Calu3 (cell line): ENCODE results near the gene AGBL2. TPM values are rescaled to one million over a fixed set of nuclear protein-coding genes. Genes with fewer than 3 reads are reported as not detected.
"Not testable (repeated sequence)": the region's sequence is repeated elsewhere in the genome, so short reads cannot be mapped to it uniquely, and the experiment has no call there.

ENCODE experiments used
- BruUV-seq: library from RNA; stranded (reverse); fragments of 400-500 nt; replicated peaks from 2 replicates; lab custom pipeline; 2021; lab: Mats Ljungman, UMichigan
- CTCF ChIA-PET: fragments of 300-600 bp; sonication (Branson Sonifier 250); formaldehyde crosslinking; loops from one replicate; lab custom pipeline; 2022; ENCODE audit warnings: antibody characterized with exemption; lab: Charles Lee
- DNase-seq: peaks from one replicate; pipeline ENCODE4 v3.0.0; 2022
- H3K27ac Mint-ChIP-seq: one replicate; pipeline ENCODE4 v1.8.0; 2022; ENCODE audit warnings: mixed read lengths; ENCODE audit not compliant: unreplicated experiment
- H3K27me3 Mint-ChIP-seq: one replicate; pipeline ENCODE4 v1.8.0; 2022; ENCODE audit warnings: mixed read lengths; ENCODE audit not compliant: unreplicated experiment
- H3K36me3 Mint-ChIP-seq: one replicate; pipeline ENCODE4 v1.8.0; 2022; ENCODE audit warnings: mild to moderate bottlenecking, moderate library complexity, mixed read lengths; ENCODE audit not compliant: insufficient read depth, unreplicated experiment
- H3K4me1 Mint-ChIP-seq: one replicate; pipeline ENCODE4 v1.8.0; 2022; ENCODE audit warnings: mild to moderate bottlenecking, low read depth, mixed read lengths; ENCODE audit not compliant: unreplicated experiment
- H3K4me3 Mint-ChIP-seq: one replicate; pipeline ENCODE4 v1.8.0; 2022; ENCODE audit warnings: mild to moderate bottlenecking, low read depth, moderate library complexity, mixed read lengths; ENCODE audit not compliant: unreplicated experiment
- H3K9me3 Mint-ChIP-seq: one replicate; pipeline ENCODE4 v1.8.0; 2022; ENCODE audit warnings: low read depth, mixed read lengths; ENCODE audit not compliant: unreplicated experiment
- intact Hi-C: fragments of 100-400 bp; cut with micrococcal nuclease; formaldehyde crosslinking; loops from one replicate; pipeline ENCODE4 v1.10.0; 2022; ENCODE audit not compliant: unreplicated experiment
- total RNA-seq: library from RNA; stranded (reverse); gene quantifications from 2 replicates; pipeline ENCODE4 v1.2.3, GENCODE V29; 2022
- TF ChIP-seq, protein P1 (sequence below): fragments of 200-600 bp; IDR thresholded peaks from one replicate; pipeline ENCODE4 v1.8.0; 2022; ENCODE audit warnings: antibody characterized with exemption; ENCODE audit not compliant: unreplicated experiment

Gene AGBL2
- total RNA-seq, 1 experiment from 2014 or later, result 6.1 TPM

DNA sequence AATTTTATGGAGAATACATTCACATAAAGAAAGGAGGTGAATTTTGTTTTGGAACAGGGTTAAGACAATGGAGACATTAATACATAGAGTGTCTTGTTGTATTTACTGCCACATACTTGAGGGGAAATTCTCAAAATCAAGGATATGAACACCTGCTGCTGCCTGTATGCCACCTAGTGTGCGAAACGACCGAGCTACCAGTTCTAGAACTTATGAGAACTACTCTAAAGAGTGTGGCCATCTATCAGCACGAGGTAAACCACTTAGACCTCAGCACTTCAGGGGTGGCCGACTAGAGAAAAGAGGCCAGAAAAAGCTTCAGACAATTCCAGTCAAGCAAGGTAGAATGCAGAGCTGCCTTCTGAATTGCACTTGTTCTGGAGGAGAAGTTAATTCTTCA, 1.5 kb upstream of the AGBL2 start:
- TF ChIP-seq, protein P1, sequence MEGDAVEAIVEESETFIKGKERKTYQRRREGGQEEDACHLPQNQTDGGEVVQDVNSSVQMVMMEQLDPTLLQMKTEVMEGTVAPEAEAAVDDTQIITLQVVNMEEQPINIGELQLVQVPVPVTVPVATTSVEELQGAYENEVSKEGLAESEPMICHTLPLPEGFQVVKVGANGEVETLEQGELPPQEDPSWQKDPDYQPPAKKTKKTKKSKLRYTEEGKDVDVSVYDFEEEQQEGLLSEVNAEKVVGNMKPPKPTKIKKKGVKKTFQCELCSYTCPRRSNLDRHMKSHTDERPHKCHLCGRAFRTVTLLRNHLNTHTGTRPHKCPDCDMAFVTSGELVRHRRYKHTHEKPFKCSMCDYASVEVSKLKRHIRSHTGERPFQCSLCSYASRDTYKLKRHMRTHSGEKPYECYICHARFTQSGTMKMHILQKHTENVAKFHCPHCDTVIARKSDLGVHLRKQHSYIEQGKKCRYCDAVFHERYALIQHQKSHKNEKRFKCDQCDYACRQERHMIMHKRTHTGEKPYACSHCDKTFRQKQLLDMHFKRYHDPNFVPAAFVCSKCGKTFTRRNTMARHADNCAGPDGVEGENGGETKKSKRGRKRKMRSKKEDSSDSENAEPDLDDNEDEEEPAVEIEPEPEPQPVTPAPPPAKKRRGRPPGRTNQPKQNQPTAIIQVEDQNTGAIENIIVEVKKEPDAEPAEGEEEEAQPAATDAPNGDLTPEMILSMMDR, result no peak
- CTCF ChIA-PET, result no interaction called here
- H3K4me3 Mint-ChIP-seq, result no peak overlapping the region
- intact Hi-C loops, result loop anchor here (5.0 kb wide), 1 partner anchor 74 kb away; the partner anchor contains the start of gene MTCH2
- H3K36me3 Mint-ChIP-seq, result peaks cover 55% of the 10 kb centered on the region
- no TSS peak for BruUV-seq
- no peaks in the 10 kb centered on the region for H3K4me1 Mint-ChIP-seq
- no peak for DNase-seq
- no peak overlapping the region for H3K27ac Mint-ChIP-seq
- no peaks in the 10 kb centered on the region for H3K27me3 Mint-ChIP-seq
- no peaks in the 10 kb centered on the region for H3K9me3 Mint-ChIP-seq

DNA sequence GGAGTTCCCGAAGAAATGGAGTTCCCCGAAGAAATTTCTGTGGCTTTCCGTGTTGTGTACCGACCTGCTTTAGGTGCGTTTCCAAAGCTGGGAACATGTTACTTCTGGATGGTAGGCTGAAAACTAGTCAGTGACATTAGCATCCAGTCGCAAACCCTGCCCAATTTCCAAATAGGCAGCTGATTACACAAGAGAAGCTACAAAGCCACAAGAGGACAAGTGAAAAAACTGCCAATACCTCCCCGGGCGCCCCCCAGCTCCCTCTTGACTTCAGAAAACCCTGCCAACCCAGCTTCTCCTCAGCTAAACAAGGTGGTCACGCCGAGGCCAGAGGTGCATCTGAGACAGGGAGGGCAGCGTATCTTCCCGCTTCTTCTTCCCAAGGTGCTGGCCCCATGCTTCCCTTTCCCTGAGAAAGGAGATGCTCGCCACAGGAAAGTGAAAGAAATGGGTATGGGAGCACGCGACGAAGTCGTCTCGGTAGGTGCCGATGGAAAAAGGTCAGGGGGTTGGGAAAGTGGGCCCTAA, 551 bp downstream of the AGBL2 start:
- Mint-ChIP-seq H3K36me3 (peaks cover 41% of the 10 kb centered on the region), H3K27ac (peak overlapping the region; percentile 91), H3K4me3 (peak overlapping the region; percentile 91), H3K9me3 (no peaks in the 10 kb centered on the region), H3K4me1 (no peaks in the 10 kb centered on the region), H3K27me3 (no peaks in the 10 kb centered on the region)
- no peak for DNase-seq
- intact Hi-C loops, result loop anchor here (5.0 kb wide), 1 partner anchor 72 kb away; the partner anchor contains the start of gene MTCH2
- no TSS peak for BruUV-seq
- CTCF ChIA-PET, result interaction anchor here (0.6 kb wide), 1 partner anchor 391 kb away, joined by 3 read pairs; no protein-coding TSS in a partner anchor
- TF ChIP-seq, protein P1, result no peak

DNA sequence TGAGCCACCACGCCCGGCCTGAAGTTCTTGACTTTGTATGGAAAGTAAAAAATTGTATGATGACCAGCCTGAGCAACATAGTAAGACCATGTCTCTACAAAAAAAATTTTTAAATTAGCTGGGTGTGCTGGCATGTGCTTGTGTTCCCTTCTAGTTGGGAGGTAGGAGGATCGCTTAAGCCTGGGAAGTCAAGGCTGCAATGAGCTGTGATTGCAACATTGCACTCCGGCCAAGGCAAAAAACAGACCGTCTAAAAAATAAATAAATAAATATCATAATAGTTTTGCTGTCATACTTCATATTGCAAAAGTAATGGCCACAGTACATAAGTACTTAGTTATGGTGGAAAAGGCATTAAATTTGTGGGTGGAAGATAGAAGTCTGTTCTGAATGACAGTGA, 3.4 kb downstream of the AGBL2 start:
- Mint-ChIP-seq H3K36me3 (peaks cover 20% of the 10 kb centered on the region), H3K27ac (no peak overlapping the region), H3K4me3 (no peak overlapping the region), H3K27me3 (no peaks in the 10 kb centered on the region), H3K4me1 (no peaks in the 10 kb centered on the region), H3K9me3 (peaks cover 2% of the 10 kb centered on the region)
- no TSS peak for BruUV-seq
- CTCF ChIA-PET, result no interaction called here
- intact Hi-C loops, result no loop called here
- no peak for DNase-seq
- TF ChIP-seq, protein P1, result no peak

DNA sequence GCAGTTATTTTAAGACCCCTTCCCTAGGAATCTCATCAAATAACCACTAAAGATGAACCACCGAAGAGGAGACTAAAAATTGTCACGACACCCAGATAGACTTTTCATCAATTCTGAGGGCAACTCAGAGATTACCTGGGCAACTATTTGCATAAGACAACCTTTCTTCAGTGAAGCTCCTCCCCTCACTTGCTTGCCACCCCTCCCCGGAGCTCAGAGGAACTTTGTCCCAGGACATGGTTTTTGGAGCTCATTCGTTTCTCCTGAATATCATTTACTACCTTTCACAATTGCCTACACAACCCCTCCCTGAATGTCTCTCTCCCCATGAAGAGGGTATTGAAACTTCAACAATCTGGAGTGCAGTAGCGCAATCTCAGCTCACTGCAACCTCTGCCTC, 3.9 kb downstream of the AGBL2 start:
- no peak for DNase-seq
- CTCF ChIA-PET, result no interaction called here
- H3K27ac Mint-ChIP-seq, result no peak overlapping the region
- intact Hi-C loops, result no loop called here
- no peaks in the 10 kb centered on the region for H3K27me3 Mint-ChIP-seq
- no peak overlapping the region for H3K4me3 Mint-ChIP-seq
- BruUV-seq, result no TSS peak
- H3K36me3 Mint-ChIP-seq, result peaks cover 20% of the 10 kb centered on the region
- H3K9me3 Mint-ChIP-seq, result peaks cover 2% of the 10 kb centered on the region
- TF ChIP-seq, protein P1, result no peak
- H3K4me1 Mint-ChIP-seq, result no peaks in the 10 kb centered on the region

DNA sequence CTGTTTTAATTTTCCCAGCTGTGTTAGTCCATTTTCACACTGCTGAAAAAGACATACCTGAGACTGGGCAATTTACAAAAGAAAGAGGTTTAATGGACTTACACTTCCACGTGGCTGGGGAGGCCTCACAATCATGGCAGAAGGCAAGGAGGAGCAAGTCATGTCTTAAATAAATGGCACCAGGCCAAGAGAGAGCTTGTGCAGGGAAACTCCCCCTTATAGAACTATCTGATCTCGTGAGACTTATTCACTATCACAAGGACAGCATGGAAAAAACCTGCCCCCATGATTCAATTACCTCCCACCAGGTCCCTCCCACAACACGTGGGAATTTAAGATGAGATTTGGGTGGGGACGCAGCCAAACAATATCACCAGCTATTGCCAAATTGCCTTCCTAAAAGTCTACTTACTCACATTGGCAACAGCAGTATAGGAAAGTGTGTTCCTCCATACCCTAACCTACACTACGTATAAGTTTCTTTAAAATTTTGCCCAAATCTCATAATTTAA, 7.8 kb downstream of the AGBL2 start:
- H3K27ac Mint-ChIP-seq, BruUV-seq, CTCF ChIA-PET, H3K36me3 Mint-ChIP-seq, H3K4me1 Mint-ChIP-seq, H3K27me3 Mint-ChIP-seq, DNase-seq, H3K4me3 Mint-ChIP-seq, intact Hi-C loops, H3K9me3 Mint-ChIP-seq: not testable (repeated sequence)
